ENCODE results near the gene CYP2E1. TPM values are rescaled to one million over a fixed set of nuclear protein-coding genes. Genes with fewer than 3 reads are reported as not detected.

CYP2E1 gene
- total RNA-seq = 1.4 TPM

GRCh38 chr10:133526957-133527588, at the start of gene CYP2E1:
Gene CYP2E1, plus strand, starts transcription at chr10:133527363. Its CDS starts 33 bp downstream, at chr10:133527396.

DNA sequence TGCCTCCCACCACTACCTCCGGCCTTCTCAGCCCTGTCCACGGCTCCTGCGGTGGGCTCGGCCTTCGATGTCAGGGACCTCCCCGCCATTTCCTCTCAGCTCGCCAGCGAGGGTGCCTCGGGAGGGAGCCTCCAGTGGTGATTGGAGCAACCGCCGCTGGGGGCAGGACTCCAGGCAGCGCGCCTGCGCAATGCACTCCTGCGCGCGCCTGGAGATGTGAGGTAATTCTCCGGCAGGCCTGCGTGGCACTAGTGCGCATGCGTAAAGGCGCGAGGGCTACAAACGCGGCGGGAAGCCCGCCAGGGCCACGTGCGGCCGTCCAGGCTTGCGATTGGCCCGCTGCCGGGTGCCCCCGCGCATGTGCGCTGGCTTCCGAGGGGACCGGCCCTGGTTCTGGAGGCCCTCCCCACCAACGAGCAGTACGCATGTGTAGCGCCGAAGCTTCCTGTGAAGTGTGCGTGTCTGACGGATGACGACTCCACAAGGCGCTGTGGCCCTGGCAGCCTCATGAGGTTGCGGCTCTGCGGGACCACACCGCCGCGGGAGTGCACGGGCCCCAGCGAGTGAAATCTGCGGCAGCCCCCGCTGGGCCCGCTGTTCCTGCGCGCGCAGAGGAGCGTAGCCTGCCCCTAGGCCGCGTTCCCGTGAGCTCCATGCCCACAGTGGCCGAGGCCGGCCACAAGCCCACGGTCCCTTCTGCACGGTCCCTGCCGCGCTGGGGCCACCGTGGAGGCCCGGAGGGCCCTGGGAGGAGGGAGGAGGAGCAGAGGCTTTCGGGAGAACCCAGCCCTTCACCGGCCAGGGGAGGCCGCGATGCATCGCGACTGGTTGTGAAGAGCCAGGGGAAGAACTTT, 38.5 kb downstream of the CYP2E1 start, which contains the start of gene SYCE1:
TSS of gene SYCE1 (minus strand) at position 143 of the 854 bp plus-strand sequence. CDS start at position 89, 54 bp downstream.

Other genes starting within 250 kb of the CYP2E1 start
- gene TUBGCP2, start 218.5 kb upstream of the CYP2E1 start, total RNA-seq = 62.3 TPM
- gene ZNF511, start 218.4 kb upstream of the CYP2E1 start, total RNA-seq = 26.2 TPM
- not detected for gene CALY, start 190.5 kb upstream of the CYP2E1 start, total RNA-seq
- 5.0 TPM for gene PRAP1, start 180.0 kb upstream of the CYP2E1 start, total RNA-seq
- 27.2 TPM for gene FUOM, start 169.3 kb upstream of the CYP2E1 start, total RNA-seq
- gene ECHS1, start 154.0 kb upstream of the CYP2E1 start, total RNA-seq = 65.7 TPM
- gene PAOX, start 148.1 kb upstream of the CYP2E1 start, total RNA-seq = 7.6 TPM
- gene MTG1, start 133.2 kb upstream of the CYP2E1 start, total RNA-seq = 46.5 TPM
- 1.7 TPM for gene SPRN, start 102.7 kb upstream of the CYP2E1 start, total RNA-seq
- 4.5 TPM for gene SCART1, start 73.4 kb upstream of the CYP2E1 start, total RNA-seq
- gene SYCE1, start 38.2 kb downstream of the CYP2E1 start, total RNA-seq = not detected
- gene FRG2B, start 99.4 kb downstream of the CYP2E1 start, total RNA-seq = not detected